ENCODE measurements around the gene C1QTNF6. TPM values are rescaled to one million over a fixed set of nuclear protein-coding genes. Genes with fewer than 3 reads are reported as not detected.

The C1QTNF6 gene
- polyA plus RNA-seq, 2 of the 4 experiments (the other 2 are of a cell fraction), result 18.6 to 24.5 TPM

- WGBS (ENCODE audit: missing lambda C conversion rate), result 4% methylated on average over 5 of the region's 5 CpGs
- Histone ChIP-seq H3K27ac (peak overlapping the region; percentile 99 to 100), H3K4me3 (peak overlapping the region; percentile 60), H3K4me2 (peak overlapping the region; percentile 96), H3K9me3 (no peaks in the 10 kb centered on the region), H3K4me1 (peaks cover 76% of the 10 kb centered on the region)
- no peak for TF ChIP-seq KDM1A (IDR thresholded peaks at IDR 0.05; ENCODE audit: low read depth)
- peak; percentile 19; the same call in 1 of the 2 replicates for TF ChIP-seq MAX (IDR thresholded peaks at IDR 0.05)
- no peak for TF ChIP-seq RCOR1 (IDR thresholded peaks at IDR 0.05; ENCODE audit: low read depth, low read length)
- ATAC-seq (peak; percentile 39 to 52; a peak in 4 of 6 replicates), FAIRE-seq (no peak), DNase-seq (ENCODE audit: low read depth in 1 of 2, low spot score in 1 of 2) (peak in 1 of 2 experiments; percentile 25)
- CTCF ChIA-PET, result interaction anchor here (0.6 to 2.1 kb wide), 5 partner anchors 10 to 20 kb away, joined by 3 to 15 read pairs (median 6); no protein-coding TSS in a partner anchor
- POLR2A ChIA-PET, result interaction anchor here (1.1 to 2.0 kb wide), 3 partner anchors 10 to 21 kb away, joined by 3 to 9 read pairs (median 9); no protein-coding TSS in a partner anchor
These were observed 526 bp downstream of the C1QTNF6 start for GRCh38 chr22:37187552-37187890.

DNA sequence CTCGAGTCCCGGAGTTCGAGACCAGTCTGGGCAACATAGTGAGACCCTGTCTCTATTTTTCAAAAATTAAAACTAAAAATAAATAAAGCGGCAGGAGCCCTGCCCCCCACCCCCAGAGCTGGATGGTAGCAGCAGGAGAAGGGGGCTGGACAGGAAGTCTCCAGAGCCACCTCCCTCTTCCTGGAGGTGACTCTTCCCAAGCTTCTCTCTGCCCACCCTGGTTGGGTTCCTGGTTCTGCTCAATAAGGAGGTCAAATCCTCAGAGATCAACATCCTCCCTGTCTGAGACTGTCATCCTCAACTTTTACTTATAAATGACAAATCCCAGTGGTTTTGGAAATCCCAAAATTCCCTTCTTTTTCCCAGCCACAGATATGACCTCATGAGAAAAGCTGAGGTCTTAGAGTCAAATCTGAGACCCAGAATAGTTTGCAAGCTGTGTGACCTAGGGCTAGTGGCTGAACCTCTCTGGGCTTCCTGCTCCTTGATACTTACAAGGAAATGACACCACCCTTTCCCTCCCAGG lies 987 bp downstream of the C1QTNF6 start:
- Histone ChIP-seq H3K4me1 (peaks cover 71% of the 10 kb centered on the region), H3K4me3 (peak overlapping the region; percentile 60), H3K27ac (peak overlapping the region; percentile 99 to 100), H3K4me2 (peak overlapping the region; percentile 96), H3K9me3 (no peaks in the 10 kb centered on the region)
- ChIA-PET CTCF (interaction anchor here (0.6 to 2.1 kb wide), 6 partner anchors 9 to 20 kb away, joined by 3 to 15 read pairs (median 4); no protein-coding TSS in a partner anchor), POLR2A (interaction anchor here (1.1 to 2.0 kb wide), 3 partner anchors 11 to 20 kb away, joined by 3 to 9 read pairs (median 9); no protein-coding TSS in a partner anchor)
- ATAC-seq (peak in 1 of 2 experiments; percentile 38; a peak in 3 of 6 replicates), FAIRE-seq (no peak), DNase-seq (ENCODE audit: low read depth in 1 of 2, low spot score in 1 of 2) (peak in 1 of 2 experiments; percentile 36)
- WGBS (ENCODE audit: missing lambda C conversion rate), result 33% methylated on average over 4 of the region's 4 CpGs
- TF ChIP-seq KDM1A (IDR thresholded peaks at IDR 0.05; ENCODE audit: low read depth) (0 out of 2 replicates have a peak, but pooled peaks have one; percentile 52), BHLHE40 (IDR thresholded peaks at IDR 0.05; ENCODE audit: low read depth, low read length) (no peak), ZFP36 (IDR thresholded peaks at IDR 0.05; ENCODE audit: borderline replicate concordance, partially characterized antibody) (peak; percentile 90), JUN (IDR thresholded peaks at IDR 0.05) (peak; percentile 15 to 63; a peak in 1 of 5 replicates)
- TF ChIP-seq, protein P1, sequence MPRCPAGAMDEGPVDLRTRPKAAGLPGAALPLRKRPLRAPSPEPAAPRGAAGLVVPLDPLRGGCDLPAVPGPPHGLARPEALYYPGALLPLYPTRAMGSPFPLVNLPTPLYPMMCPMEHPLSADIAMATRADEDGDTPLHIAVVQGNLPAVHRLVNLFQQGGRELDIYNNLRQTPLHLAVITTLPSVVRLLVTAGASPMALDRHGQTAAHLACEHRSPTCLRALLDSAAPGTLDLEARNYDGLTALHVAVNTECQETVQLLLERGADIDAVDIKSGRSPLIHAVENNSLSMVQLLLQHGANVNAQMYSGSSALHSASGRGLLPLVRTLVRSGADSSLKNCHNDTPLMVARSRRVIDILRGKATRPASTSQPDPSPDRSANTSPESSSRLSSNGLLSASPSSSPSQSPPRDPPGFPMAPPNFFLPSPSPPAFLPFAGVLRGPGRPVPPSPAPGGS (IDR thresholded peaks at IDR 0.05), result 0 out of 3 replicates have a peak, but pooled peaks have one; percentile 8
- TF ChIP-seq, protein P2, sequence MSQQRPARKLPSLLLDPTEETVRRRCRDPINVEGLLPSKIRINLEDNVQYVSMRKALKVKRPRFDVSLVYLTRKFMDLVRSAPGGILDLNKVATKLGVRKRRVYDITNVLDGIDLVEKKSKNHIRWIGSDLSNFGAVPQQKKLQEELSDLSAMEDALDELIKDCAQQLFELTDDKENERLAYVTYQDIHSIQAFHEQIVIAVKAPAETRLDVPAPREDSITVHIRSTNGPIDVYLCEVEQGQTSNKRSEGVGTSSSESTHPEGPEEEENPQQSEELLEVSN (IDR thresholded peaks at IDR 0.05; ENCODE audit: borderline replicate concordance, low read depth), result no peak

DNA sequence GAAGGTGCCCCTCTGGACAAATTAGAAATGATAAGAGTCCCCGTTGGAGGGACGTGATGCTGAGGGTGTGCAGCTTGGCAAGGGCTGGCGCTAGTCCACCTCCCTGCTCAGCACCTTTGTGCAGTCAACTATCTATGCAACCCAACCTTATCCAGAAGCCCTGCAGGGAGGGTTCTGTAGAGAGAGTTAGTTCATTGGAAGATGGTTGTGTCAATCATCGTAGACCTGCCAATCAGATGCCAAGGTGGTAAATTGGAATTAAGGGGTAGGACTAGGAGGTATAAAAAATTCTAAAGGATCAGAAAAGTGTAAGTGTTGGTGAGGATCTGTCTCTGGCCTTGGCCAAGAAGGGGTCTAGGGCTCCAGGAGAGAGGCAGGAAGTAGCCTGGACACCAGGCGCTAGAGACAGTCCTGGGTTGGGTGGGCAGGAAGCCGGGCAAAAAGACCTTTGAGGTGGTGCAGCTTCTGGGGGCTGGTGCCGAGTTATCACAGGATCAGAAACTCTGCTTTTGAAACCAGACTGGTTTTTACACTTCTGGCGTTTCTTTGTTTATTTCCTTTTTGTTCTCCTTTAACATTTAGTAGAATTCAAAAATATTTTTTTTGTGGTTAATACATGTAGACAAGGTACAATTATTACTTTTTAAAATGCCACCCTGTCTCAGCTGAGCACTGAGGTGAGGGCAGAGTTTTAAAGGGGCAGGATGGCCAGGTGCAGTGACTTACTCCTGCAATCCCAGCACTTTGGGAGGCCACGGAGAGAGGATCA lies 1.6 kb downstream of the C1QTNF6 start:
- ChIA-PET POLR2A (interaction anchor here (0.8 to 2.0 kb wide), 2 partner anchors 11 to 13 kb away, joined by 3 to 9 read pairs; no protein-coding TSS in a partner anchor), CTCF (interaction anchor here (0.9 to 3.2 kb wide), 4 partner anchors 8 to 20 kb away, joined by 3 to 18 read pairs (median 12); no protein-coding TSS in a partner anchor)
- peaks cover 69% of the 10 kb centered on the region for H3K4me1 ChIP-seq
- TF ChIP-seq, protein P3, sequence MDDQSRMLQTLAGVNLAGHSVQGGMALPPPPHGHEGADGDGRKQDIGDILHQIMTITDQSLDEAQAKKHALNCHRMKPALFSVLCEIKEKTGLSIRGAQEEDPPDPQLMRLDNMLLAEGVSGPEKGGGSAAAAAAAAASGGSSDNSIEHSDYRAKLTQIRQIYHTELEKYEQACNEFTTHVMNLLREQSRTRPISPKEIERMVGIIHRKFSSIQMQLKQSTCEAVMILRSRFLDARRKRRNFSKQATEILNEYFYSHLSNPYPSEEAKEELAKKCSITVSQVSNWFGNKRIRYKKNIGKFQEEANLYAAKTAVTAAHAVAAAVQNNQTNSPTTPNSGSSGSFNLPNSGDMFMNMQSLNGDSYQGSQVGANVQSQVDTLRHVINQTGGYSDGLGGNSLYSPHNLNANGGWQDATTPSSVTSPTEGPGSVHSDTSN (IDR thresholded peaks at IDR 0.05), result peak; percentile 97
- TF ChIP-seq HOXA7 (CRISPR knock-in tag; IDR thresholded peaks at IDR 0.05), result no peak
- peak overlapping the region; percentile 96 for H3K4me2 ChIP-seq
- H3K4me3 ChIP-seq, result peak overlapping the region; percentile 60
- no peaks in the 10 kb centered on the region for H3K9me3 ChIP-seq
- FAIRE-seq, result no peak
- WGBS (ENCODE audit: missing lambda C conversion rate), result 27% methylated on average over 9 of the region's 9 CpGs
- peak overlapping the region; percentile 99 to 100 for H3K27ac ChIP-seq
- ATAC-seq, result peak; percentile 57 to 82; a peak in 4 of 6 replicates
- DNase-seq (ENCODE audit: low read depth in 1 of 2, low spot score in 1 of 2), result peak; percentile 78 to 94

GRCh38 chr22:37185646-37186227 lies 2.3 kb downstream of the C1QTNF6 start:
- H3K27ac ChIP-seq, result peak overlapping the region in 1 of 2 experiments; percentile 99; a peak in 4 of 6 replicates
- no peaks in the 10 kb centered on the region for H3K9me3 ChIP-seq
- ATAC-seq (no peak), FAIRE-seq (no peak), DNase-seq (ENCODE audit: low read depth in 1 of 2, low spot score in 1 of 2) (no peak)
- H3K4me1 ChIP-seq, result peaks cover 68% of the 10 kb centered on the region
- CTCF ChIA-PET, result interaction anchor here (1.7 to 3.2 kb wide), 2 partner anchors 12 to 20 kb away, joined by 5 to 18 read pairs; no protein-coding TSS in a partner anchor
- TF ChIP-seq ATOH8 (CRISPR knock-in tag; IDR thresholded peaks at IDR 0.05; ENCODE audit: low read depth) (no peak), ZC3H11A (IDR thresholded peaks at IDR 0.05) (no peak), JUN (IDR thresholded peaks at IDR 0.05) (0 out of 5 replicates have a peak, but pooled peaks of 1 of the 2 experiments have one; percentile 23), USF2 (IDR thresholded peaks at IDR 0.05) (no peak), CBX2 (IDR thresholded peaks at IDR 0.05; ENCODE audit: borderline replicate concordance, low read depth) (no peak), JUNB (IDR thresholded peaks at IDR 0.05) (no peak)
- TF ChIP-seq, protein P3 (IDR thresholded peaks at IDR 0.05), result no peak
- H3K4me2 ChIP-seq, result peak overlapping the region; percentile 96; the same call in 2 of the 3 replicates
- POLR2A ChIA-PET, result interaction anchor here (0.8 kb wide), 1 partner anchor 12 kb away, joined by 3 read pairs; no protein-coding TSS in a partner anchor
- H3K4me3 ChIP-seq, result no peak overlapping the region
- WGBS (ENCODE audit: missing lambda C conversion rate), result 77% methylated on average over 13 of the region's 13 CpGs

All from A549 (cell line).